HUDEP-2 (cell line): Measurements from ENCODE around the gene CEP76.
"Not testable (repeated sequence)": the region's sequence is repeated elsewhere in the genome, so short reads cannot be mapped to it uniquely, and the experiment has no call there.

ENCODE experiments used
- DNase-seq, 76 experiments: peaks; one replicate each; lab custom pipeline; 2025; ENCODE audit not compliant: unreplicated experiment in 76 of 76; lab: John Stamatoyannopoulos, UW

CEP76 gene

DNA sequence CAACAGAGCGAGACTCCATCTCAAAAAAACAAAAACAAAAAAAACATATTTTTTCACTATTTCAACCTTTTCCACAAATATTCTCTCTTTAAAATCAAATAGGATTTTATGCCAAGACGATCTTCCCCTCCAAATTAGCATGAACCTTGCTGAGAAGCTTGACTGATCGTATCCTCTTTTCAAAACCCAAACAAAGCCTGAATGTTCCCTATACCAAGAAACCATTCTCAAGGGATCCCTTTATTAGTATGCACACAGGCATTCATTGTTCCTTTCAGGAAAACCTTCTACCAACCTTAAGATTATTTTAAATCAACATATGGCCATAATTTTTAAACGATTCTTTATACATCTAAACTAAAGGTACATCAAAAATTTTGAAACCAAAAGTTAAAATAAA lies 50.9 kb downstream of the CEP76 start:
- no peak for DNase-seq

- DNase-seq, result no peak
These were observed 54.8 kb downstream of the CEP76 start for GRCh38 chr18:12647773-12648172.

- no peak for DNase-seq
These were observed 56.7 kb downstream of the CEP76 start for GRCh38 chr18:12645751-12646203.

- no peak for DNase-seq
These were observed 57.3 kb downstream of the CEP76 start for GRCh38 chr18:12645254-12645653.

DNA sequence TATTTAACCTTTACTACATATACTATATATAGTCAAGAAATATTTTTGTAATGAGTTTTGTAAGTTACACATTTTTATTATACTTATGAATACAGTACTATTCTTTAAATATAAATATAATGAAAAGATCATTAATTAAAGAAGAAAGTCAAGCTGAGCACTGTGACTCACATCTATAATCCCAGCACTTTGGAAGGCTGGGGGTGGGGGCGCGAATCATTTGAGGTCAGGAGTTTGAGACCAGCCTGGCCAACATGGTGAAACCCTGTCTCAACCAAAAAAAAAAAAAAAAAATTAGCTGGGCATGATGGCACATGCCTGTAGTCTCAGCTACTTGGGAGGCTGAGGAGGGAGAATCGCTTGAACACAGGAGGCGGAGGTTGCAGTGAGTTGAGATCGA lies 58.8 kb downstream of the CEP76 start:
- not testable (repeated sequence) for DNase-seq

DNA sequence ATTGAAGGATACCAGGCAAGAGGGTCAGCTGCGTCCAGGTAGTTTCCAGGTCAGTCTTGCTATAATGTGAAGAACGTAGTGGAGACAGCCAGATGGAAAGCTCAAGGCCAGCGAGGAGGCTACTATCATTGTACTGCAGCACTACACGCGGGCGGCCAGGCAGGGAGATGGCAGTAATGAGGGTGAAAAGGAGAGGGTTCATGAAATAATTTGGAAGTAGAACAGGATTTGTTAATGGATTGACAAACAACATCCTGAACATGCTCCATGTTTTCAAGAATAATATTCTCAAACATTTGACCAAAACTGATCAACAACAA lies 61.7 kb downstream of the CEP76 start:
- no peak for DNase-seq

DNA sequence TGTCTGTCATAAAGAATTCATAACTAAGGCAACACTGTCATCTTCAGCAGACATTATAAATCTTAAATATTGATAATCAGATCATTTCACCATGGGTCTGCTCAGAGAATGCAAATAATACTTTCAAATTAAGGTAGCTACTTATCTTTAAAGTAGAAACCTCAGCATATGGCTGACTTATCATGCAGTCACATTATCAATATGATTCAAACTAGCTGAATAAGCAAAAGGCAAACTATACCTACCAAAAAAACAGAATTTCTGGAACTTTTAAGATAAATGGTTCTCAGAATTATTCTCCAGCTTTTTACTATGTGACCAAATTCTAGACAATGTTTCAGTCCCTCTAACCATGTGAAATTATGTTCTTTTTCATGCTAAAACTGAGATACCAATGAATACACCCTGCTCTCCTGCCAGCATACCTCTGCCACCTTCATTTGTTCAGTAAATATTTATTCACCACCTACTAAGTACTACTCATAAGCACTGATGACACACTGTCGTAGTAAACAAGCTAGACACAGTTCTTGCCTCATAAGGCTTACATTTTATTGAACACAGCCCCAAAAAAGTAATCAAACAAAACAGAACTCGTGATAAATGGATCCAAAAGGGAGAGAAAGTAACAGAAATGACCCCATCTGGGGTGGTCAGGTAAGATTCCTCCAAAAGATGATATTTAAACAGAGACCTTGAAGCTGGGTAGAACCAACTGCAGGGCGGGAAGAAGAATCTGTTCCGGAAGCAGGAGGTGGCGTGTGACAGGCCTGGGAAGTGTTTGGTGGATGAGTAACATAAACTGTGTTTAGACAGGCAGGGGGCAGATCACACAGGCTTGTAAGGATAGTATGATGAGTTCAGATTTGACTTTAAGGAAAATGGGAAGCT lies 62.3 kb downstream of the CEP76 start:
- no peak for DNase-seq

GRCh38 chr18:12638644-12639124 lies 63.8 kb downstream of the CEP76 start:
- peak in 2 of 76 experiments; percentile 4 to 7 for DNase-seq

GRCh38 chr18:12637901-12638643 lies 64.5 kb downstream of the CEP76 start:
- DNase-seq, result no peak

GRCh38 chr18:12637393-12637792 lies 65.1 kb downstream of the CEP76 start:
- no peak for DNase-seq

- no peak for DNase-seq
These were observed 70.6 kb downstream of the CEP76 start for GRCh38 chr18:12631831-12632477.

DNA sequence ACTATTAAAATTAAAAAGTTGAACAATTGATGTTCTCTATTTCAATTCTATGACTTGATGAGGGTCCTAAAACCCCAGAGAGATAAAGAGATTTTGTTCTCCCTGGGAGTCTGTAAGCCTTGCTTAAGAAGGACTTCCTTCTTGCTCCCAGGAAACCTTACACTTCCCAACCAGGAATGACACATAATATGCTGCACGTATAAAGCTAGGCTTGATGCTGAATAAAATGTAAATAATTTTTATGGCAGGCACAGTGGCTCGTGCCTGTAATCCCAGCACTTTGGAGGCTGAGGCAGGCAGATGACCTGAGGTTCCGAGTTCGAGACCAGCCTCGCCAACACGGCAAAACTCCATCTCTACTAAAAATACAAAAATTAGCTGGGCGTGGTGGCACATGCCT lies 72.4 kb downstream of the CEP76 start:
- no peak for DNase-seq

DNA sequence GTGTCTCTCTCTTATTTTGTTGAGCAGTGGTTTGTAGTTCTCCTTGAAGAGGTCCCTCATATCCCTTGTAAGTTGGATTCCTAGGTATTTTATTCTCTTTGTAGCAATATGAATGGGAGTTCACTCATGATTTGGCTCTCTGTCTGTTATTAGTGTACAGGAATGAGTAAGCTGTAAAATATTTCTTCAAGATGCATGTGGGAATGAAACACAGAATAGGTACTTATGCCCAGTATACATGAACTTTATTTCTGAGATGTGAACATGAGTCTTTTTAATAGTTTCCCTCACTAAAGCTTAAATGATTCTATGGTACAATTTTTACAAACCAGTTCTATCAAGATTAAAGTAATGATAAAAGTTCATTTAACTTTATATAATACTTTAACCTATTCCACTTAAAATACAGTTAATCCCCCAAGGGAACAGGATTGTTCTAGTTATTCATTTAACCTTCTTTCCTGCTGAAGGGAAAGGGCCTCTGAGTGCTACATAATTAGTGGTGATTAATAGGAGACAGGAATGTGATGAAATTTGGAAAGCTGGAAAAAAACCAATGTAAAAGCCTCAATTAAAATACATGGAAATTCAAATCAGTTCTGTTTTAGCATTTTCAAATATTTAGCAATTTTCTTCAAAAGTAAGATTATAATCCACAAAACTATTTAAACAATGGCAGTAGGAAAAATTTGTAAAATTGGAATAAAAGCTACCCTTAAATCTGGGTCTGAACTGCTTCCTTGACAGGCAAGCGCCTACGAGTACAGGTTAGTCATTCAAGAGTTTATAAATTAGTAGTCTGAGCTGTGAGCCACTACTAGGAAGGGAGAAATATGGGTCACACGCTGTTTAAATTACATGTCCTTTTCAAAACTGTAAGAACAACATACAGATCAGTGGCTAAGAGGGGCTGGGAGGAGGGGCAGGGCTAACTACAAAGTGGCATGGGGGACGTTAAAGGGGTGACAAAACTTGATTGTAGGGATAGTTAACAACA lies 73.5 kb downstream of the CEP76 start:
- no peak for DNase-seq

- DNase-seq, result not testable (repeated sequence)
These were observed 75.3 kb downstream of the CEP76 start for GRCh38 chr18:12627199-12627598.

DNA sequence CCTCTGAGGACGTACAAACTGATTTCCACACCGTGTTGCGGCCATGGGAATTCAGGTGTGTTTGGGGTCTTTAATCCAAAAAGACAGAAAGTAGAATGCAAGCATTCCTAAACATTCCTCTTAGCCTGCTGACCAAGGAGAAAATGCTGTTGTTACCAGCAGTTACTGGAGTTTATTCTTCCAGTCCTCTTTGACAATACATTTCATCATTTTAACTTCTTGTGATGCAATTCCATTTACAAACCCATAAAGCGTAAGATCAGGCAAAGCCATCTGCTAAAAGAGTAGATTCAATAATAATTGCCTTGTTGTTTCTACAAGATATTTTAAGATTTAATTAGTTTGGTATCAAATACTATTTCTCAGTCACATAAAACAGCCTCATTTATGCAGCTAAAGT lies 77.3 kb downstream of the CEP76 start:
- no peak for DNase-seq
